CD4-positive, CD25-positive, alpha-beta regulatory T cell (primary cell): ENCODE results near the gene PIP5K1B. TPM values are rescaled to one million over a fixed set of nuclear protein-coding genes. Genes with fewer than 3 reads are reported as not detected.
A peak's percentile ranks its signal among the peaks of the same experiment; 100 is the strongest.

Experiments
- ATAC-seq, 2 donors: fragments of 150-1000 bp; cut with Tn5 transposase; one replicate each; pipeline ENCODE4 v1.10.0; 2021; ENCODE audit warnings: low read depth in 2 of 2, moderate number of reproducible peaks in 2 of 2, moderate library complexity in 1 of 2
- DNase-seq, 3 donors: peaks; one replicate each; pipeline versions ENCODE4 v3.0.0 to v3.0.0-alpha.2; 2012 to 2022; ENCODE audit warnings: mixed read lengths in 1 of 3
- H3K27ac ChIP-seq: one replicate; pipeline ENCODE4 v1.7.0; 2013; ENCODE audit warnings: mild to moderate bottlenecking, low read length; ENCODE audit not compliant: insufficient read depth, poor library complexity, severe bottlenecking
- H3K27me3 ChIP-seq: one replicate; pipeline ENCODE4 v1.7.0; 2013; ENCODE audit warnings: low read length; ENCODE audit not compliant: control insufficient read depth, insufficient read depth
- H3K36me3 ChIP-seq: one replicate; pipeline ENCODE4 v1.7.0; 2013; ENCODE audit warnings: mild to moderate bottlenecking, low read length, moderate library complexity; ENCODE audit not compliant: control insufficient read depth, insufficient read depth
- H3K4me1 ChIP-seq: 2 replicates; pipeline ENCODE4 v1.7.0; 2013; ENCODE audit warnings: mild to moderate bottlenecking, low read length; ENCODE audit not compliant: insufficient read depth, control insufficient read depth, poor library complexity, severe bottlenecking
- H3K4me3 ChIP-seq: one replicate; pipeline ENCODE4 v1.7.0; 2013; ENCODE audit warnings: low read depth, mild to moderate bottlenecking, low read length, moderate library complexity
- H3K9me3 ChIP-seq, 2 experiments: 1 replicate in 1 of 2; 2 replicates in 1 of 2; pipeline ENCODE4 v1.7.0; 2013; ENCODE audit warnings: low read length in 2 of 2, mild to moderate bottlenecking in 1 of 2, moderate library complexity in 1 of 2; ENCODE audit not compliant: control insufficient read depth in 2 of 2
- H3K27ac Mint-ChIP-seq, 3 donors: one replicate each; pipeline ENCODE4 v1.8.0; 2020 to 2022; ENCODE audit warnings: mild to moderate bottlenecking in 3 of 3, mixed read lengths in 3 of 3, moderate library complexity in 2 of 3
- H3K27me3 Mint-ChIP-seq: one replicate; pipeline ENCODE4 v1.8.0; 2022; ENCODE audit warnings: mild to moderate bottlenecking, mixed read lengths
- H3K36me3 Mint-ChIP-seq: one replicate; pipeline ENCODE4 v1.8.0; 2020; ENCODE audit warnings: mixed read lengths
- H3K4me1 Mint-ChIP-seq, 4 donors: one replicate each; pipeline ENCODE4 v1.8.0; 2020 to 2022; ENCODE audit warnings: mixed read lengths in 4 of 4, mild to moderate bottlenecking in 1 of 4
- H3K4me3 Mint-ChIP-seq, 4 donors: one replicate each; pipeline ENCODE4 v1.8.0; 2020 to 2022; ENCODE audit warnings: mild to moderate bottlenecking in 4 of 4, mixed read lengths in 4 of 4, moderate library complexity in 3 of 4
- H3K9me3 Mint-ChIP-seq, 7 donors: one replicate each; pipeline ENCODE4 v1.8.0; 2020 to 2022; ENCODE audit warnings: mixed read lengths in 7 of 7, mild to moderate bottlenecking in 3 of 7, moderate library complexity in 2 of 7
- polyA plus RNA-seq, 4 donors: library from polyadenylated mRNA; unstranded; fragments of 300-500 nt; fragmentation: Illumina TruSeq; gene quantifications; one replicate each; pipeline ENCODE4 v1.2.3, GENCODE V29; 2021
- total RNA-seq: library from RNA; stranded (reverse); gene quantifications from one replicate; pipeline ENCODE4 v1.2.3, GENCODE V29; 2022

The PIP5K1B gene
- total and polyA plus RNA-seq, 5 donors from 2014 or later: 0.47 to 1.9 (median 1.0) TPM

- peak overlapping the region in 2 of 3 donors; percentile 23 to 94 for H3K27ac Mint-ChIP-seq
- H3K9me3 ChIP-seq: no peaks in the 10 kb centered on the region
- peaks cover 0 to 5% (median 0%) of the 10 kb centered on the region in 7 donors for H3K9me3 Mint-ChIP-seq
- DNase-seq (peak in 2 of 3 donors; percentile 36 to 84), ATAC-seq (peak; percentile 15 to 48)
- no peaks in the 10 kb centered on the region for H3K27me3 ChIP-seq
- H3K36me3 ChIP-seq: no peaks in the 10 kb centered on the region
- H3K27me3 Mint-ChIP-seq: no peaks in the 10 kb centered on the region
- no peaks in the 10 kb centered on the region for H3K36me3 Mint-ChIP-seq
- no peak overlapping the region for H3K4me3 ChIP-seq
- H3K27ac ChIP-seq: no peak overlapping the region
- H3K4me1 Mint-ChIP-seq: peaks cover 0 to 44% (median 23%) of the 10 kb centered on the region in 4 donors
- H3K4me3 Mint-ChIP-seq: peak overlapping the region in 2 of 4 donors; percentile 5 to 43
- H3K4me1 ChIP-seq: peaks cover 14% of the 10 kb centered on the region
Measured at GRCh38 chr9:69028754-69029153, 323.7 kb downstream of the PIP5K1B start.

DNA sequence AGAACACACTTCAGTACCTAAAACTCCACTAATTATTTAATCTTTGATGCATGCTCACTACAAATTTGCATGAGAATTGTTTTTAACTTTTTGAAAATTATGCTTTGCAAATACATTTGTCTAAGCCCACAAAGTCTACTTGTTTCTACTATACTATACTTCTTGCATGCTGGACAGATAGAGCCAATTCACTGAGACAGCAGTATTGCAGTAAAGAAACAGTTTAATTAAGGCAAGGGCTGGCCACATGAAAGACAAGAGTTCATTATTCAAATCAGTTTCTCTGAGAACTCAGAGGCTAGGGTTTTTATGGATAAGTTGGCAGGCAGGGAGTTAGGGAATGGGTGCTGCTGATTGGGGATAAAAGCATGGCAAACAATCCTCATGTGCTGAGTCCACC lies 324.5 kb downstream of the PIP5K1B start:
- H3K27ac Mint-ChIP-seq: peak overlapping the region in 2 of 3 donors; percentile 8 to 23
- H3K4me3 Mint-ChIP-seq: peak overlapping the region in 2 of 4 donors; percentile 10 to 20
- peaks cover 0 to 44% (median 23%) of the 10 kb centered on the region in 4 donors for H3K4me1 Mint-ChIP-seq
- H3K9me3 Mint-ChIP-seq: peaks cover 0 to 5% (median 0%) of the 10 kb centered on the region in 7 donors
- Histone ChIP-seq H3K36me3 (no peaks in the 10 kb centered on the region), H3K27me3 (no peaks in the 10 kb centered on the region), H3K4me1 (peaks cover 14% of the 10 kb centered on the region), H3K9me3 (no peaks in the 10 kb centered on the region), H3K27ac (no peak overlapping the region), H3K4me3 (no peak overlapping the region)
- ATAC-seq: no peak
- no peak for DNase-seq
- H3K36me3 Mint-ChIP-seq: no peaks in the 10 kb centered on the region
- H3K27me3 Mint-ChIP-seq: no peaks in the 10 kb centered on the region

- Histone ChIP-seq H3K9me3 (no peaks in the 10 kb centered on the region), H3K27ac (no peak overlapping the region), H3K36me3 (no peaks in the 10 kb centered on the region), H3K27me3 (no peaks in the 10 kb centered on the region), H3K4me3 (no peak overlapping the region), H3K4me1 (peaks cover 18% of the 10 kb centered on the region)
- Mint-ChIP-seq H3K9me3 (peaks cover 0 to 5% (median 0%) of the 10 kb centered on the region in 7 donors), H3K4me1 (peaks cover 2 to 51% (median 22%) of the 10 kb centered on the region in 4 donors), H3K36me3 (no peaks in the 10 kb centered on the region), H3K27me3 (no peaks in the 10 kb centered on the region), H3K27ac (peak overlapping the region in 1 of 3 donors; percentile 39), H3K4me3 (peak overlapping the region in 1 of 4 donors; percentile 77)
- ATAC-seq (no peak), DNase-seq (no peak)
Measured at GRCh38 chr9:69030851-69031645, 326.0 kb downstream of the PIP5K1B start.

GRCh38 chr9:69034071-69034470 lies 329.0 kb downstream of the PIP5K1B start:
- Histone ChIP-seq H3K4me3 (no peak overlapping the region), H3K4me1 (peaks cover 14% of the 10 kb centered on the region), H3K27me3 (no peaks in the 10 kb centered on the region), H3K36me3 (no peaks in the 10 kb centered on the region), H3K9me3 (no peaks in the 10 kb centered on the region), H3K27ac (no peak overlapping the region)
- peak overlapping the region in 1 of 3 donors; percentile 74 for H3K27ac Mint-ChIP-seq
- no peaks in the 10 kb centered on the region for H3K27me3 Mint-ChIP-seq
- H3K36me3 Mint-ChIP-seq: no peaks in the 10 kb centered on the region
- DNase-seq: no peak
- H3K4me3 Mint-ChIP-seq: peak overlapping the region; percentile 30 to 74 (median 65)
- ATAC-seq: no peak
- peaks cover 0 to 5% (median 0%) of the 10 kb centered on the region in 7 donors for H3K9me3 Mint-ChIP-seq
- H3K4me1 Mint-ChIP-seq: peaks cover 10 to 47% (median 18%) of the 10 kb centered on the region in 4 donors

DNA sequence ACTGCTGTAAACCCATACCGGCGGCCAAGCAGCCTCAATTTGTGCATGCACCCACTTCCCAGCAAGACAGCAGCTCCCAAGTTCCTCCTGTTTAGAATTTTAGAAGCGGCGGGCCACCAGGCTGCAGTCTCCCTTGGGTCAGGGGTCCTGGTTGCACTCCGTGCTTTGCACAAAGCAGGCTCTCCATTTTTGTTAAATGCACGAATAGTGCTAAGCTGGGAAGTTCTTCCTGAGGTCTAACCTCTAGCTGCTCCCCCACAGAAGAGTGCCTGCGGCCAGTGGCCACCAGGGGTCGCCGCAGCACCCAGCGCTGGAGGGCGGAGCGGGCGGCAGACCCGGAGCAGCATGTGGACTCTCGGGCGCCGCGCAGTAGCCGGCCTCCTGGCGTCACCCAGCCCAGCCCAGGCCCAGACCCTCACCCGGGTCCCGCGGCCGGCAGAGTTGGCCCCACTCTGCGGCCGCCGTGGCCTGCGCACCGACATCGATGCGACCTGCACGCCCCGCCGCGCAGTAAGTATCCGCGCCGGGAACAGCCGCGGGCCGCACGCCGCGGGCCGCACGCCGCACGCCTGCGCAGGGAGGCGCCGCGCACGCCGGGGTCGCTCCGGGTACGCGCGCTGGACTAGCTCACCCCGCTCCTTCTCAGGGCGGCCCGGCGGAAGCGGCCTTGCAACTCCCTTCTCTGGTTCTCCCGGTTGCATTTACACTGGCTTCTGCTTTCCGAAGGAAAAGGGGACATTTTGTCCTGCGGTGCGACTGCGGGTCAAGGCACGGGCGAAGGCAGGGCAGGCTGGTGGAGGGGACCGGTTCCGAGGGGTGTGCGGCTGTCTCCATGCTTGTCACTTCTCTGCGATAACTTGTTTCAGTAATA lies 330.6 kb downstream of the PIP5K1B start, which contains the start of gene FXN:
FXN (plus strand) TSS at position 315 of the 871 bp plus-strand sequence; CDS start at position 346, 31 bp downstream.
- no peaks in the 10 kb centered on the region for H3K27me3 ChIP-seq
- Mint-ChIP-seq H3K27me3 (no peaks in the 10 kb centered on the region), H3K4me3 (peak within 1 kb of the TSS; percentile 95 to 97 (median 96)), H3K4me1 (peaks cover 9 to 38% (median 10%) of the 10 kb centered on the region in 4 donors), H3K27ac (peak within 1 kb of the TSS; percentile 91 to 98 (median 96)), H3K36me3 (peaks cover 6% of the 10 kb centered on the region), H3K9me3 (no peaks in the 10 kb centered on the region)
- H3K4me3 ChIP-seq: peak within 1 kb of the TSS; percentile 86
- peak within 1 kb of the TSS; percentile 51 for H3K27ac ChIP-seq
- no peaks in the 10 kb centered on the region for H3K9me3 ChIP-seq
- H3K4me1 ChIP-seq: peaks cover 14% of the 10 kb centered on the region
- H3K36me3 ChIP-seq: no peaks in the 10 kb centered on the region
- peak; percentile 67 to 87 (median 80) for DNase-seq
- peak; percentile 90 to 91 for ATAC-seq

- peaks cover 10 to 33% (median 12%) of the 10 kb centered on the region in 4 donors for H3K4me1 Mint-ChIP-seq
- H3K27ac ChIP-seq: peak overlapping the region; percentile 51
Measured at GRCh38 chr9:69036309-69036708, 331.3 kb downstream of the PIP5K1B start.

GRCh38 chr9:69036799-69037198 lies 331.8 kb downstream of the PIP5K1B start:
- Mint-ChIP-seq H3K27me3 (no peaks in the 10 kb centered on the region), H3K9me3 (no peaks in the 10 kb centered on the region), H3K4me1 (peaks cover 10 to 31% (median 12%) of the 10 kb centered on the region in 4 donors), H3K27ac (peak overlapping the region; percentile 66 to 96 (median 91)), H3K4me3 (peak overlapping the region; percentile 95 to 97 (median 96)), H3K36me3 (peaks cover 6% of the 10 kb centered on the region)
- DNase-seq (no peak), ATAC-seq (no peak)
- H3K27me3 ChIP-seq: no peaks in the 10 kb centered on the region
- peak overlapping the region; percentile 51 for H3K27ac ChIP-seq
- H3K36me3 ChIP-seq: no peaks in the 10 kb centered on the region
- H3K4me3 ChIP-seq: peak overlapping the region; percentile 86
- H3K9me3 ChIP-seq: no peaks in the 10 kb centered on the region
- H3K4me1 ChIP-seq: peaks cover 14% of the 10 kb centered on the region

More at GRCh38 chr9:69036309-69036708, 331.3 kb downstream of the PIP5K1B start:
- Histone ChIP-seq H3K4me1 (peaks cover 14% of the 10 kb centered on the region), H3K27me3 (no peaks in the 10 kb centered on the region), H3K36me3 (no peaks in the 10 kb centered on the region), H3K4me3 (peak overlapping the region; percentile 86), H3K9me3 (no peaks in the 10 kb centered on the region)
- H3K27ac Mint-ChIP-seq: peak overlapping the region; percentile 91 to 98 (median 96)
- no peak for ATAC-seq
- H3K27me3 Mint-ChIP-seq: no peaks in the 10 kb centered on the region
- no peaks in the 10 kb centered on the region for H3K9me3 Mint-ChIP-seq
- peaks cover 6% of the 10 kb centered on the region for H3K36me3 Mint-ChIP-seq
- no peak for DNase-seq
- peak overlapping the region; percentile 95 to 97 (median 96) for H3K4me3 Mint-ChIP-seq
